Right ventricle myocardium inferior (tissue), 1 donor: ENCODE measurements around the gene STOX2. TPM values are rescaled to one million over a fixed set of nuclear protein-coding genes. Genes with fewer than 3 reads are reported as not detected.
"Not testable (repeated sequence)": the region's sequence is repeated elsewhere in the genome, so short reads cannot be mapped to it uniquely, and the experiment has no call there.

Experiments used
- ATAC-seq: fragments of 200-7000 bp; cut with Tn5 transposase; one replicate; pipeline ENCODE4 v1.9.1; 2020; ENCODE audit warnings: mild to moderate bottlenecking, moderate library complexity
- DNase-seq: peaks from one replicate; pipeline ENCODE4 v3.0.0; 2021; ENCODE audit errors: missing footprints
- intact Hi-C: fragments of 100-400 bp; cut with DNase I; formaldehyde crosslinking; loops from one replicate; pipeline ENCODE4 v1.11.0; 2022
- total RNA-seq: library from RNA; stranded (reverse); fragmentation: NEBNext Ultra II Directional; extraction: Animal tissue kit (Norgen Biotek cat#: 25700); gene quantifications from one replicate; pipeline ENCODE4 v1.2.1, GENCODE V29; 2021
- donor health status: DM: no; HTN: yes; CAD: no; lungs with severe emphysema.

Gene STOX2
- total RNA-seq, 1 donor from 2014 or later: 9.9 TPM

DNA sequence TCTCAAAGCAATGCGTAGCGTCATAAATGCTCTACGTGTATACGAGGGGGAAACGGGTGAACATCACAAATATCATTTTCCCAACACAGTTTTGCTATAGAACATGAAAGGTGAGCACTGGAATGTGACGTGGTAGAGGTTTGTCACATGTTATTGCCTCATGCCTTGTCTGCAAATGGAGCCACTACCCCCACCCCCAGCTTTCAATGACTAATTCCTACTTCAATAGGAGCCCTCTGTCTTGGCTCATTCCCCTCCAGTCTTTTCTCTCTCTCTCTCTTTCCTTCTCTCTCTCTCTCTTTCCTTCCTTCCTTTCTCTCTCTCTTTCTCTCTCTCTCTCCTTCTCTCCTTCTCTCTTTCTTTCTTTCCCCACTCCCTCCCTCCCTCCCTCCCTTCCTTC is 127.0 kb downstream of the STOX2 start:
- no peak for ATAC-seq
- intact Hi-C loops: no loop called here
- DNase-seq: no peak

- DNase-seq (no peak), ATAC-seq (peak; percentile 57)
These were observed 134.9 kb downstream of the STOX2 start for GRCh38 chr4:184039963-184040383.

GRCh38 chr4:184041156-184041555 is 136.0 kb downstream of the STOX2 start:
- intact Hi-C loops: no loop called here
- ATAC-seq (no peak), DNase-seq (no peak)

More at GRCh38 chr4:184039963-184040383, 134.9 kb downstream of the STOX2 start:
- intact Hi-C loops: no loop called here

DNA sequence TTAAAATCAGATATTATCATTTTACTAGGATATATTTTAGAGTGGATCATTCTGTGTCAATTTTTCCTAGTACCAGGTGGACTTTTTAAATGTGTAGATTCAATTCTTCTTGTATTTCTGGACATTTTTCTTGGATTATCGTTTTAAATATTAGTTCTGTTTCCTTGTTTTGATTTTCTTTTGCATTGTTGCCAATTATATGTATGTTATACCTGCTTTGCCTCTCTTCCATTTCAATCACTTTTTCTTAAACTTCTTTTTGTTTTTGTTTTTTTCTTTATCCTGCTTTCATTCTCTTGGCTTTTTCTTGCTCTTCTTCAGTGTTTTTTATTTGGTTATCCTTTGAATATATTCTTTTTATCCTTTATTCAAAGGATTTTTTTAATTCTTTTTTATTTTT is 141.0 kb downstream of the STOX2 start:
- intact Hi-C loops: no loop called here
- DNase-seq: no peak
- ATAC-seq: no peak

DNA sequence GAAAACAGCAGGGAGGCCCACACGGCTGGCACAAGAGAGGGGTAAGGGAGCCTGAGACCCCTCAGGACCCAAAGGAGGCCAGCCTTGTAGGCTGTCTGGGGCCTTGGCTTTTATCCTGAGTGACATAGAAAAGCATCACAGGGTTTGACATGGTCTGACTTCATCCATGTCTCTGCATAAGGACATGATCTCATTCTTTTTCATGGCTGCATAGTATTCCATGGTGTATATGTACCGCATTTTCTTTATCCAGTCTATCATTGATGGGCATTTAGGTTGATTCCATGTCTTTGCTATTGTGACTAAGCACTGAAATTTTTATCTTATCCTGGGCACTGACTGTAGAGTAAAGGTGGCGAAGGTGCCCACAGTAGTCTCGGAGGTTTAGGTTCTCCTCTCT is 146.2 kb downstream of the STOX2 start:
- intact Hi-C loops, DNase-seq, ATAC-seq: not testable (repeated sequence)

DNA sequence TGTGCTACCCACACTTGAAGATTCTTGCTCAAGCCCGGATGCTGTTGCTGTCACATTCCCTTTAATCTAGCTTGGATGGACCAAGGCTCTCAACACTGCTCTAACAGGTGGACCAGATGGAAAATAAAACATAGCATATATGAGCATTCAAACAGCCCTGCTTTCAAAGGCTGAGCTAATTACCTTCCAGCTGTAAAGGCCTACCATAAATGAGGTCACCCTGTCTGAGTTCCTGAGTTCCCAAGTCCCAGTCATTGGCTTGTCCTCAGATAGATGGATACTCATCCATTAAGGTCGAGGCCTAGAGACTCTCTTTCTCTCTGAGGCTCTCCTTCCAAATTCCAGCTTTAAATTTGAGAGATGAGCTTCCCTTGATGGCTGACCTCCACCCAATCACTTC is 147.5 kb downstream of the STOX2 start:
- intact Hi-C loops: no loop called here
- no peak for ATAC-seq
- DNase-seq: no peak

DNA sequence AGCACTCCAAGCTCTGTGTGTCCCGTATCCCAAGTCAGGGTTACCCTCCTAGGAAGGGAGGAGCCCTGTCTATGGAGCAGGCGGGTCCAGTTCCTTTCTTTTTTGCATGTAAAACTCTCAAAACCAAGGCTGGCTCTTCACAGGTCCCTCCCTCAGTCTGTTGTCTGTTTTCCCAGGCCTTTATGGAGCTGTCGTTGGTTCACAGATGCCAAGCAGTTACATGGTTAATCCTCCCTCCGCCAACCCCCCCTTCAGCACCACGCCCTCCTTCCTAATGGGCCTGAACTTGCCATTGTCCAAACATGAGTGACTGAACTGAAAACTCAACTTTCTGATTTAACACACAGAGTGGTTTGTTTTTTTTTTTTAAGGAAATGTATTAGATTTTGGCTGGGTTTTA is 148.3 kb downstream of the STOX2 start:
- intact Hi-C loops: no loop called here
- no peak for DNase-seq
- no peak for ATAC-seq

GRCh38 chr4:184056877-184057276 is 151.8 kb downstream of the STOX2 start:
- ATAC-seq (no peak), DNase-seq (no peak)
- intact Hi-C loops: no loop called here

DNA sequence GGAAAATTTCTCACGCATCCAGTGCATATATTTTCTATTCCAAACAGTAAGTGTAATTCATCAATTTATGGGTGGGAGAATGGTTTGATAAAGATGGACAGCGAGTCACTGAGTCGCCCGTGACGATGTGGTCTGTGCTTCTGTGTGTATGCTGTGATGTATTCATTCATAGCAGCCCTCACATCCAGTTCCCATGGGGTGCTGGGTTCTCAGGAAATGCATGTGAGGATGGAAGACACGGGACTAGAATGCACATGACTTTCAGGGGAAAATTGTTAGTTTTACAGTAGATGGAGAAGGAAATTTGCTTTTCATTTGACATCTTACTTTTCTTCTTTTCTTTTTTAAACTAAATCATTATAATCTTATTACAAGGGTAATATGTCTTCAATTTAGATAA is 152.9 kb downstream of the STOX2 start:
- DNase-seq: no peak
- ATAC-seq: no peak
- intact Hi-C loops: no loop called here

- ATAC-seq: peak; percentile 44
- DNase-seq: no peak
- intact Hi-C loops: no loop called here
These were observed 154.0 kb downstream of the STOX2 start for GRCh38 chr4:184059099-184059498.

DNA sequence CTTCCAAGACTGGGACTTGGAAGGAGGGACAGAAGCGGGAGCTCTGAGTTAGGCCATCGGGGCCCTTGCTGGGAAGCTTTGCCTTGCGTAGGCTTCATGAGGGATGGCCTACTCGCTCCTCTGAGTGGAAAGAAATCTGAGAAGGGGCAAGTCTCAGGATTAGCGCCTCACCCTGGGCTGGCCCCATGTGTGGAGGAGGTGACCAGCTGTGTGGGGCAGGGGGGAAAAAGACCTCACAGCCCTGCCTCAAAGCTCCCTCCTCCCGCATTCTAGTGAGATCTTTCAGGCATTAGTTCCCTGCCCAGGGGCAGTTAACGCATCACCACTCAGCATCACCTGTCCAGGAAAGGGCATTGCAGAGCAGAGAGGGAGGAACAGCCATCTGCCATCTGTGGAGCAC is 156.5 kb downstream of the STOX2 start:
- intact Hi-C loops: no loop called here
- ATAC-seq: no peak

GRCh38 chr4:184062769-184063168 is 157.7 kb downstream of the STOX2 start:
- intact Hi-C loops: no loop called here
- ATAC-seq (no peak), DNase-seq (no peak)

More for the DNA sequence above, 156.5 kb downstream of the STOX2 start:
- no peak for DNase-seq

DNA sequence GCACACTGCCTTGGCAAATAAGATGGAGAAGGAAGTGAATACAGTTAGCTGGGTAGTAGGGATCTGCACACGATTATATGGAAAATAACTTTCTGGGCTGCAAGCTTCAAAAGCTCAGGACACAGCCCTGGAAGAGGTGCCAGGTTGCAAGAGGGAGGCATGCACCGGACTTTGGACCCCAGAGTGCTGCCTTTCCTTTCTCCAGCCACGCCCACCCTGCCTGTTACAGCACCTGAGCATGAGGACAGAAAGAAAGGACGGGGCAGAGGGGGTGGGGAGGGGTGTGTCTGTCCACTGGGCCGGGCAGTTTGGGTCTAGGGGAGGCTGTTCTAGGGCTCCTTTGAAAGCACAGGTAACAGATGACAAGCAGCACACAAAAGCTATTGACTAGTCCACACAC is 159.8 kb downstream of the STOX2 start:
- ATAC-seq (no peak), DNase-seq (no peak)
- intact Hi-C loops: no loop called here

- DNase-seq (no peak), ATAC-seq (no peak)
- intact Hi-C loops: no loop called here
These were observed 161.6 kb downstream of the STOX2 start for GRCh38 chr4:184066584-184067300.

DNA sequence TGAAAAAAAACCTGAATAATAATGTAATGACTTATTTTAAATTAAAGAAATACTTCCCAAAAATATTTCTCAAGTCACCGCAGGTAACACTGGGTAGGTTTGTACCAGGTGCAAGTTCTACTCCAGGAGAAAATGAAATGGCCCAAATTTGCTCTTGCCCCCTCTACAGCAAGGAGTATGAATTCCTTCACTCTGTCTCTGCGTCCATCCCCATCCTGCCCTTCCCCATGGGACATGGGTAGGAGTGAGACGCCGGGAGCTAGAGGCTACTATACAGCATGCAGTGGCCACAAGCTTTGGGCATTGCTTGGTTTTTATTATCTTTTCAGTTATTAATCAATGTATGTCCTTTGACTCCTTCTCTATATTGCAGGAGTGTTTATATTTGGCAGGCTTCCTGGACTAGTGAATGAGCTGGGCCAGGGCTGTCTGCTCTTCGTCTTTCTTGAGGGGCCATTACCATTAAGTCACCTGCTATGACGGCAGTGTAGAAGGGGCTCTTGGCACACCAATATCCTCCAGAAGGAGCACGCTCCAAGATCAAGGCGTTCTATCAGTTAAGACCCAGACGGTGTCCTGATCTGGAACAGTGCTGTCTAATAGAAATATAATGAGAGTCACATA is 162.9 kb downstream of the STOX2 start:
- ATAC-seq (no peak), DNase-seq (no peak)
- intact Hi-C loops: no loop called here

Other genes with a start within 250 kb of the STOX2 start
- 15.5 TPM for gene RWDD4, start 246.1 kb upstream of the STOX2 start, total RNA-seq
- gene TRAPPC11, start 246.0 kb upstream of the STOX2 start, total RNA-seq: 17.8 TPM